Keratinocyte (primary cell): ENCODE results near the gene ARL4C.

ENCODE experiments used
- CTCF ChIP-seq, 3 experiments: IDR thresholded peaks in 1 of 3; conservative IDR thresholded peaks in 1 of 3; optimal IDR thresholded peaks in 1 of 3; 2 replicates in 2 of 3; 3 replicates in 1 of 3; pipeline versions ENCODE3 to v1.5.1; 2011; ENCODE audit warnings: low read length in 3 of 3, mild to moderate bottlenecking in 3 of 3, moderate library complexity in 2 of 3, control low read depth in 1 of 3, inconsistent platforms in 1 of 3; ENCODE audit not compliant: insufficient read depth in 2 of 3; ENCODE audit errors: extremely low read depth in 1 of 3
- EZH2 ChIP-seq: IDR thresholded peaks from one replicate; pipeline ENCODE4 v1.6.1; 2012; ENCODE audit warnings: inconsistent platforms, mild to moderate bottlenecking, low read length, moderate library complexity

GRCh38 chr2:234535464-234535863, 38.6 kb upstream of the ARL4C start:
- TF ChIP-seq EZH2 (no peak), CTCF (optimal IDR thresholded peaks at IDR 0.05 in 1 of 3, IDR thresholded peaks at IDR 0.05 in 1 of 3, conservative IDR thresholded peaks at IDR 0.05 in 1 of 3; ENCODE audit: extremely low read depth in 1 of 3, insufficient read depth in 2 of 3, low read length in 3 of 3) (no peak)
